Panc1 (cell line): ENCODE measurements around the gene POFUT2. TPM values are rescaled to one million over a fixed set of nuclear protein-coding genes. Genes with fewer than 3 reads are reported as not detected.

Source experiments
- ATAC-seq: fragments of 200-7000 bp; cut with Tn5 transposase; 2 replicates; pipeline ENCODE4 v1.9.1; 2020; ENCODE audit warnings: mild to moderate bottlenecking, moderate library complexity
- BruUV-seq: library from RNA; stranded (reverse); fragments of 400-500 nt; replicated peaks from 2 replicates; lab custom pipeline; 2021; lab: Mats Ljungman, UMichigan
- CTCF ChIA-PET: fragments of 300-600 bp; sonication (Branson Sonifier 250); formaldehyde crosslinking; loops from one replicate; lab custom pipeline; 2022; ENCODE audit warnings: antibody characterized with exemption; lab: Charles Lee
- POLR2A ChIA-PET: fragments of 300-600 bp; sonication (Branson Sonifier 250); formaldehyde crosslinking; loops from one replicate; lab custom pipeline; 2022; ENCODE audit warnings: antibody characterized with exemption; lab: Charles Lee
- DNase-seq: peaks from one replicate; pipeline ENCODE4 v3.0.0-alpha.2; 2010; ENCODE audit warnings: low read depth, low spot score
- H3K27ac ChIP-seq: 2 replicates; pipeline ENCODE4 v1.5.1; 2011; ENCODE audit warnings: mild to moderate bottlenecking, low read length, inconsistent platforms
- H3K27me3 ChIP-seq: fragments of 200-500 bp; sonication (Bioruptor generic); 2 replicates; pipeline ENCODE4 v1.6.0; 2014; ENCODE audit warnings: low read length, inconsistent platforms; ENCODE audit not compliant: control insufficient read depth, insufficient read depth
- H3K36me3 ChIP-seq: fragments of 200-500 bp; sonication (Bioruptor generic); 2 replicates; pipeline ENCODE4 v1.5.1; 2014; ENCODE audit warnings: inconsistent platforms, mild to moderate bottlenecking, low read length, moderate library complexity; ENCODE audit not compliant: control insufficient read depth, insufficient read depth
- H3K4me1 ChIP-seq: 2 replicates; pipeline ENCODE4 v1.5.1; 2011; ENCODE audit warnings: inconsistent platforms, mild to moderate bottlenecking, low read length, moderate library complexity; ENCODE audit not compliant: control insufficient read depth, insufficient read depth
- H3K4me3 ChIP-seq, 2 experiments: 2 replicates each; pipeline ENCODE4 v1.5.1; 2011 to 2012; ENCODE audit warnings: low read depth in 2 of 2, low read length in 2 of 2, mild to moderate bottlenecking in 2 of 2, inconsistent platforms in 1 of 2, moderate library complexity in 1 of 2
- H3K9me3 ChIP-seq: fragments of 200-500 bp; sonication (Bioruptor generic); 2 replicates; pipeline ENCODE4 v1.5.1; 2014; ENCODE audit warnings: low read depth, mild to moderate bottlenecking, inconsistent platforms, low read length, moderate library complexity; ENCODE audit not compliant: control insufficient read depth, insufficient read depth
- POLR2AphosphoS5 ChIP-seq: IDR thresholded peaks from 2 replicates; pipeline ENCODE4 v1.6.1; 2012; ENCODE audit warnings: mild to moderate bottlenecking, low read depth, low read length, moderate library complexity
- REST ChIP-seq, 2 experiments: IDR thresholded peaks; 2 replicates each; pipeline ENCODE4 v1.6.1; 2011 to 2012; ENCODE audit warnings: low read depth in 2 of 2, control low read depth in 1 of 2, low read length in 1 of 2, mild to moderate bottlenecking in 1 of 2, moderate library complexity in 1 of 2; ENCODE audit not compliant: insufficient read depth in 1 of 2
- SIN3A ChIP-seq: IDR thresholded peaks from 2 replicates; pipeline ENCODE4 v1.6.1; 2012; ENCODE audit warnings: low read depth, mild to moderate bottlenecking, low read length, moderate library complexity, borderline replicate concordance; ENCODE audit not compliant: insufficient read depth
- TCF7L2 ChIP-seq: IDR thresholded peaks from 2 replicates; pipeline ENCODE4 v1.6.1; 2011; ENCODE audit warnings: mild to moderate bottlenecking, low read depth, low read length, inconsistent platforms
- in situ Hi-C: cut with HindIII; loops from 2 replicates; pipeline ENCODE4 v1.10.0; 2016; ENCODE audit warnings: low sequenced_read_pairs, low pct_unique_long_range_greater_than_20kb
- intact Hi-C: fragments of 100-400 bp; cut with micrococcal nuclease; formaldehyde crosslinking; loops from one replicate; pipeline ENCODE4 v1.10.0; 2022; ENCODE audit not compliant: unreplicated experiment
- total RNA-seq: library from RNA; stranded (reverse); gene quantifications from one replicate; pipeline ENCODE4 v1.2.1, GENCODE V29; 2021; ENCODE audit not compliant: unreplicated experiment
- TF ChIP-seq, protein P1 (sequence below): fragments of 450-650 bp; IDR thresholded peaks from 2 replicates; pipeline ENCODE4 v1.5.1; 2017; ENCODE audit warnings: mild to moderate bottlenecking

The POFUT2 gene
- total RNA-seq, 1 experiment from 2014 or later = 59.6 TPM

DNA sequence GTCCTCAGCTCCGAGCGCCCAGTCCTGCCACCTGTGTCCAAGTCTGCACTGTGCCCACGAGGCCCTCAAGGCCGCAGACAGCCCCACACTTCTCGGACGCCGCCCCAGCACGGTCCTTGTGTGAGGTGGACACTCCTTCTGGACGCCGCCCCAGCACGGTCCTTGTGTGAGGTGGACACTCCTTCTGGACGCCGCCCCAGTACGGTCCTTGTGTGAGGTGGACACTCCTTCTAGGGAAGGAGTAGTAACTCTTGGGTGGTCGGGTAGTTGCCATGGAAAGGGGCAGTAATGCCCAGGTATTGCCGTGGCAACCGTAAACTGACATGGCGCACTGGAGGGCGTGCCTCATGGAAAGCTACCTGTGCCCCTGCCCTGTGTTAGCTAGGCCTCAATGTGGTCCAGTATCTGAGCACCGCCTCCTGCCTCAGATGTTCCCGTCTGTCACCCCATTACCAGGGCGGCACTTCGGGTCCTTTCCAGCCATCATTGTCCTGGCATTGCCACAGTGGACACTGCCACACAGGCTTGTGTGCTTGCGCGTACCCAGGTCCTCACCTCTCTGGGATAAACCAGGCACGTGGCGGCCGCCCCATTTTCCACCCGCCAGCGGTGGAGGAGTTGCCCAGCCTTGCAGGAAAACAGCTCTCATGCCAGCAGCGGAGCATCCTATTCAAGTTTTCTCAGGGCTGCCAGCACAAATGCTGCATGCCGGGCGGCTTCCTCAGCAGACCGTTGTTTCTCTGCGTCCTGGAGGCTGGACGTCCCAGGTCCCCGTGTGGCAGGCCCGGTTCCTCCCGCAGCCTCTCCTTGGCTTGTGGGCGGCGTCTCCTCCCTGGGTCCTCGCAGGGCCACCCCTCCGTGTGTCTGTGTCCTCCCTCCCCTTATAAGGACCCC is 40.8 kb upstream of the POFUT2 start:
- DNase-seq = no peak
- Histone ChIP-seq H3K4me3 (no peak overlapping the region), H3K27me3 (no peaks in the 10 kb centered on the region)

DNA sequence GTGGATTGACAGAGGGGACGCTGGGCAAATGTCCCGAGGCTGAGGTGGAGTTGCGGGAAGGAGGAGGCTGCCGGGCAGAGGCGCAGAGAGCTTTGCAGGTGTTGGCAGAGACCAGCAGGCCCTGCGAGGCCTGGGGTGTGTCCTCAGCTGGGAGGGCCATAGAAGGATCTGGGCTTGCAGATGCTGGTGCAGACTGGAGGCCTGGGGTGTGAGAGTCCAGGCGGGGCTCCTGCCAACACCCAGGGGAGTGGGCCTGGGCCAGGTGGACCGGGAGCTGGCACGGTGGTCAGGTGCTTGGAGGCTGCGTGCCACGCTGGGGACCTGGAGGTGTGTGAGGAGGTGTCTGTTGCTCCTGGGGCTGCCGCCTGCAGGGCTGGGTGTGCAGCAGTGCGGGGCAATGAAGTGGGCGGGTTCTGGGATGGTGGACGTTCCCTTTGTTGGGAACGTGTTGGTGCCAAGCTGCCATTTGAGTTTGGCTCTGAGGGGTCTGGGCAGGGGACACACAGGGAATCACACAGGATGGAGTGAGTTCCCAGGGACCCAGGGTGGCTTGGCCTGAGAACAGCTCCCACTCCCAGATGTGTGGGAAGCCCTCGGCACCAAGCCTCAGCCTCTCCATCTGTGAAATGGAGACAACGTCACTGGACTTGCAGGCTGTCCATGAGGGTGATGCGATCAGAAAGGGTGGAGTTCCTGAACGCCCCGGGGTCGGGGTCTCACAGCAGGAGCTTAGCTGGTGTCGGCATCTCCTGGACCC is 39.9 kb upstream of the POFUT2 start:
- DNase-seq (no peak), ATAC-seq (no peak)
- H3K4me1 ChIP-seq = peaks cover 81% of the 10 kb centered on the region
- intact Hi-C loops (loop anchor here (5.0 kb wide), 1 partner anchor 80 kb away; the partner anchor contains the start of gene COL18A1), in situ Hi-C loops (no loop called here)
- H3K27ac ChIP-seq = peak overlapping the region; percentile 90
- no peaks in the 10 kb centered on the region for H3K36me3 ChIP-seq
- H3K27me3 ChIP-seq = no peaks in the 10 kb centered on the region
- ChIA-PET CTCF (no interaction called here), POLR2A (no interaction called here)
- BruUV-seq = no TSS peak
- no peaks in the 10 kb centered on the region for H3K9me3 ChIP-seq
- no peak overlapping the region for H3K4me3 ChIP-seq
- TF ChIP-seq POLR2AphosphoS5 (no peak), REST (IDR thresholded peaks at IDR 0.05; ENCODE audit: insufficient read depth in 1 of 2, low read depth in 2 of 2, low read length in 1 of 2) (no peak), SIN3A (no peak)
- TF ChIP-seq, protein P1, sequence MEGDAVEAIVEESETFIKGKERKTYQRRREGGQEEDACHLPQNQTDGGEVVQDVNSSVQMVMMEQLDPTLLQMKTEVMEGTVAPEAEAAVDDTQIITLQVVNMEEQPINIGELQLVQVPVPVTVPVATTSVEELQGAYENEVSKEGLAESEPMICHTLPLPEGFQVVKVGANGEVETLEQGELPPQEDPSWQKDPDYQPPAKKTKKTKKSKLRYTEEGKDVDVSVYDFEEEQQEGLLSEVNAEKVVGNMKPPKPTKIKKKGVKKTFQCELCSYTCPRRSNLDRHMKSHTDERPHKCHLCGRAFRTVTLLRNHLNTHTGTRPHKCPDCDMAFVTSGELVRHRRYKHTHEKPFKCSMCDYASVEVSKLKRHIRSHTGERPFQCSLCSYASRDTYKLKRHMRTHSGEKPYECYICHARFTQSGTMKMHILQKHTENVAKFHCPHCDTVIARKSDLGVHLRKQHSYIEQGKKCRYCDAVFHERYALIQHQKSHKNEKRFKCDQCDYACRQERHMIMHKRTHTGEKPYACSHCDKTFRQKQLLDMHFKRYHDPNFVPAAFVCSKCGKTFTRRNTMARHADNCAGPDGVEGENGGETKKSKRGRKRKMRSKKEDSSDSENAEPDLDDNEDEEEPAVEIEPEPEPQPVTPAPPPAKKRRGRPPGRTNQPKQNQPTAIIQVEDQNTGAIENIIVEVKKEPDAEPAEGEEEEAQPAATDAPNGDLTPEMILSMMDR = no peak

More for the DNA sequence above, 40.8 kb upstream of the POFUT2 start:
- H3K27ac ChIP-seq = peak overlapping the region; percentile 90
- TF ChIP-seq SIN3A (no peak), TCF7L2 (no peak), REST (IDR thresholded peaks at IDR 0.05; ENCODE audit: insufficient read depth in 1 of 2, low read depth in 2 of 2, low read length in 1 of 2) (no peak), POLR2AphosphoS5 (no peak)
- TF ChIP-seq, protein P1 = no peak
- in situ Hi-C loops (no loop called here), intact Hi-C loops (loop anchor here (5.0 kb wide), 1 partner anchor 79 kb away; the partner anchor contains the start of gene COL18A1)
- ChIA-PET CTCF (no interaction called here), POLR2A (no interaction called here)
- peaks cover 80% of the 10 kb centered on the region for H3K4me1 ChIP-seq
- H3K9me3 ChIP-seq = no peaks in the 10 kb centered on the region
- no TSS peak for BruUV-seq
- no peak for ATAC-seq
- no peaks in the 10 kb centered on the region for H3K36me3 ChIP-seq
